ENCODE data around the gene PDE2A.

The PDE2A gene

GRCh38 chr11:72704028-72704782 is 30.0 kb upstream of the PDE2A start:
- no peak for DNase-seq

DNA sequence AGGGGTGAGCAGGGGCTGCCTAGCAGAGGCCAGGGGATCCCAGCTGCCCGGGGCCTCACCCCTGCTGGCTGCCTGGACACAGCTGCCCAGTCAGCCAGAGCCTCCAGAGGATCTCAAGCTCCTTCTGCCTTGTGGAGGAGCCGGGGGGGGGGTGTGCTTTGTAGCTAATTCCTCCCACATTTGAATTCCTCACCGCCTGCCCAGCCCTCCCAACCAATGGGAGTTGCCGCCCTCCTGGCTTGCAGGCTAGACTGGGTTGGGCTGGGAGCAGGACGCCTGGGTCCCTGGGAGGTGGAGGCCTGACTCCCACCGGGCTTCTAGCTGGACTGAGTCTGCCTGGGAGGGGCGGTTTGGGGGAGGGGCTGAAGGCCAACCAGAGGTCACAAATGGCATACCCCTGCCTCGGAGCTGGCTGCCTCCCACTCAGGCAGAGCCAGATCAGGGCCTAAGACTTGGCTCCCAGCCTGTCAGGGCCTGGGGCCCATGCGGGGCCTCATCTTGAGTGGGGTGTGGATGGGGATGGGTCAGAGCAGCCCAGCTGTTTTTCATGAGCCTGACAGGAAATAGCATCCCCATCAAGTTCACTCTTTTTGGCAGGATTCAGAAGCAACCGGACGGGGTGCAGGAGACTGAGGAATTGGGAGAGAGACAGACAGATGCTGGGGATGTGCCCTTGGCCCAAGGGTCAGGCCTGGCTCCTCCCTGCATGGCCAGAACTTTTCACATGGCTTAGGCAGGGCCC is 29.2 kb upstream of the PDE2A start:
- no peak for DNase-seq

GRCh38 chr11:72702577-72703241 is 28.5 kb upstream of the PDE2A start:
- no peak for DNase-seq

DNA sequence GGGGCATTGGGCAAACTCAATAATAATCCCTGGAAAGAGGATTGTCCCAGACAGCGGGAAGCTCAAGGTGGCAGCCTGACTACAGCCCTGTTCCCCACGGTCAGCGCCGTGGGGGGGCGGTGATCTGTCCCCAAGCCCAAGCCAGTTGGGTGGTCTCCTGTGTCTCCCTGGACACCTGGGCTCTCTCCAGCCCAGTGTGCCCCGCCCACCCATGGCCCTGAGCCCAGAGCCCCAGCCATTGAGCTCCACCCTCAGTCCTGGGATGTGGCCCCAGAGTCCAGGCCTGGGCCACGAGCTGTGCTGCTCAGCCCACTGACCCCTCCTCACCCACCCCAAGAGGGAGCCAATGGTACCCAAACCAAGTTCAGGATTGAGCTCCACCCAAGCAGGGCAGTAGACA is 27.9 kb upstream of the PDE2A start:
- DNase-seq = no peak

DNA sequence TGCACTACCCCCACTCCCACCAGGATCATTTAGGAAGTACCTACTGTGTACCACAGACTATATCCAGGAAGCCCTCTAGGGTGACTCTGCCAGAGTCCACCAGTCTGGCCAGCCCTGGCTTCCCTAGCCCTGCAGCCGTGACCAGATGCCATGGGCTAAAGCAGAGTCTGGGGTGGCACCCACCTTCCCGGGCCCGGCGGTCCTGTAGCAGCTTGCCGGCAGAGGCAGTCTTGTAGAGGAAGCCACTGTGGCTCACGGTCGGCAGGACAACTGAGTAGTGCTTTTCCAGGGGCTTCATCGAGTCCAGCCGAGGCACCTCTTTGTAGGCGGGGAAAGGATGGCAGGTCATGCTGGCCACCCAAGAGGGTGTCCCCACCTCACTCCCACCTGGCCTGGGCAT is 27.2 kb upstream of the PDE2A start:
- DNase-seq = no peak

DNA sequence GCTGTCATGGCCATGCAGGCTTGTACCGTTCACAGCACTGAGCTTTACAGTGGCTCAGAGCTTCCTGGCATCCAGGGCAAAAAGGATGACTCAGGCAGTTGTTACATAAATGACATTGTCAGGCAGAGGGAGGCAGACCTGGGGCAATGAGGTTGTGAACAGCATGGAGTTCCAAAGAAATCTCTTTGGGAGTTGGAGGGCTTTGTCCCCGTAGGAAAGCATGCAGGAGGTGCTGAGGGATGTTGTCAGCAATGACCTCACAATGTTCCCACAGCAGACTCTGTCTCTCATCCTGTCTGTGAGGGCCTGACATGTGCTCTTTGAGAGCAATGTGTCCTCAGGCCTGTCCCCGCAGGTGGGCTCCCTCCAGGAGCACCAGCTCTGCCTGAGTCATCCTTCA is 25.9 kb upstream of the PDE2A start:
- DNase-seq = no peak

DNA sequence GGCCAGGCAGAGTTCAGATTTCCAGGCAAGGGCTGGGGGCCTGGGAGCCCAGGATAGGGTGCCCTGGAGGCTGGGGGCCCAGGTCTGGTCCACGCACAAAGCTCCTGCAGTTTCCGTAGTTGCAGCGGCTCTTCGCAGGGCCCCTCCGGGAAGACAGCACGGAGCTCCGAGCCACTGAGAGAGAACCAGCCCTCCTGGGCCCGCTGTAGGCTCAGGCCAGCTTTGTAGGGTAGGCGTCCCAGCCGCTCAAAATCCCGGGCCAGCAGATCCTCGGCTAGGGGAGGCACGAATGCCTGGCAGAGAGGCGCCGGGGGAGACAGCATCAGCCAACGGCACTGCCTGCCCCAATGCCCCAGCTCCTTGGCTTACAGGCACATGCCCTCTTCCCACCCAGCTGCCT is 23.6 kb upstream of the PDE2A start:
- no peak for DNase-seq

DNA sequence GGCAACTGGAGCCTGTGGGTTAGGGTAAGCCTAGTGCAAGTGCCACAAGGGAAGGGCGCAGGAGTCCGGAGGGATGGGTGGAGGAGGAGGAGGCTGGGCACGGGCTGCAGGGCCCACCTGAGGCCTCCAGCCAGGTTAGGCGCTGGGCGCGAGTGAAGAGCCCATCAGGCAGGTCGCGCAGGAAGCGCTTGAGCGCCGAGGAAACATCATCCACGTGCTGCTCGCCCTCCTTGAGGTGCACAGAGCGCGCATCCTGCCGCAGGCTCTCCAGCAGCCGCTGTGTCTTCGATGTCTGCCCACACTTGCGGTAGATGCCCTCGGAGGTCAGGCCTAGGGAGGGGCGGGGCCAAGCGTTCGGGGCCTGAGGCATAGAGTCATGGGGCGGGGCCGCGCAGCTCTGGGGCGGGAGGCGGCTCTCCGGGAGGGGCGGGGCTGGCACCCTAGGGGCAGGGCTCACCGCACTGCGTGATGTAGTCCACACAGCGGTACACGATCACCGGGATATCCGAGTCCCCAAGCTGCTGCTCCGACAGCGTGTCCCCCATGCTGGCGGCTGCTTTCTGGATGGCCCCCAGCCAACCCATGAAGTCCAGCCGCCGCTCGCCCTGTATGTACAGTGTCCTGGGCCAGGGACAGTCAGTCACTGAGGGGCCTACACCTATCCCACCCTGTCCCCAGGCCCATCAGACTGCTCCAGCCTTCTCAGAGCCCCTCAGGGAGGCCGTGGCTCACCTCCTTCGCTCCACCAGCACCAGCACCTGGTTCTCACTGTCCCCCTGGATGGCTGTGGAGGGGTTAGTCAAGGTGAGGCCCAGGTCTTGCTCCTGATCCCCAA is 22.9 kb upstream of the PDE2A start:
- DNase-seq = no peak

- no peak for DNase-seq
Observed at GRCh38 chr11:72695354-72695753, 21.1 kb upstream of the PDE2A start.

GRCh38 chr11:72693271-72693968 is 19.2 kb upstream of the PDE2A start:
- no peak for DNase-seq

- DNase-seq = no peak
Observed at GRCh38 chr11:72692498-72693237, 18.4 kb upstream of the PDE2A start.

DNA sequence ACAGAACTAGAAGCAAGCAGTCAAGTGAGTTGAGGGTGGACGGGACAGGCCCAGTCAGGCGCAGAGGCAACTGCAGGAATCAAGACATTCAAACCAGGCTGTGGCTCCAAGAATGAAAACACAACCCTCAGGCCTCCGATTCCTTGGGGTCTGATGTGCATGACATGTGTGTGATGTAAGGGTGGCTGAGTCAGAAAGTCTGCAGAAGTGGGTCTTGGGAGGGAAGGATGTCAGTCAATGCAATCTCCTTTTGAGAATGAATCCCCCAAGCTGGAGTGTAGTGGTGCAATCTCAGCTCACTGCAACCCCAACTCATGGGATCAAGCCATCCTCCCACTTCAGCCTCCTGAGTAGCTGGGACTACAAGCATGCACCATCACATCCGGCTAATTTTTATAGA is 15.9 kb upstream of the PDE2A start:
- DNase-seq = no peak

DNA sequence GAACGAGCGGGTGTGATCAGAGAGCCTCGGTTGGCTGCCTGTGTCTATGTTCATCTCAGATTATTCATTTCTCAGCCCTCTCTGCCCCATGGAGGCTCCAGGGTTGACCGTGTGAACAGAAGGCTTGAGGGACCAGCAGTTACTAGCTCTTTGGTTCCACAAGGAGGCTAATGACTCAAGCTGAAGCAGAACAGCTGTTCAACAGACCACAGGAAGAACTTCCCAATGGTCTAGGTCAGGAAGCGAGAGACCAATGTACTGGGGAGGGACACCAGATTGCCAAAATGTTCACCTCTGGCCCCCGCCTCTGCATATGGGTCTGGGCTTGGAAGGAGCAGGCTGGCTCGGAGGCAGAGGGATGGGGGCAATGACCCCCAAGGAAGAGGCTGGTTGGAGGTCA is 14.7 kb upstream of the PDE2A start:
- DNase-seq = no peak

- no peak for DNase-seq
Observed at GRCh38 chr11:72688486-72688885, 14.3 kb upstream of the PDE2A start.

DNA sequence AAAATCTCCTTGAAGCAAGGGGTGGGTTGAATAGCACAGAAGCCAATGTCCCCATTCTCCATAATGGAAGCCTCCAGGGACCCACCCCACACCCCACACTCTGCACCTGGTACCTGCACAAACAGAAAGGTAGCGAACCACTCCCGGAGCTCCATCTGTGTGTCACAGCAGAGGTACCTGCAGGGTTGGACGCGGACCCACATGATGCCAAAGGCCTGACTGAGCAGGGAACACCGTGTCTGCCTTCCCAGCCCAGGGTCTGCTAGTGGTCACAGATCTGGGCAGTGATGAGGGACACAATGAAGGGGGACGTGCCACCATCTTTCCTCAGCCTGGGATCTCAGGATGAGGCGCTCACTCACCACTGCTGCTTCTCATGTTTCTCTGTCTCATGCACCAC is 13.1 kb upstream of the PDE2A start:
- no peak for DNase-seq

DNA sequence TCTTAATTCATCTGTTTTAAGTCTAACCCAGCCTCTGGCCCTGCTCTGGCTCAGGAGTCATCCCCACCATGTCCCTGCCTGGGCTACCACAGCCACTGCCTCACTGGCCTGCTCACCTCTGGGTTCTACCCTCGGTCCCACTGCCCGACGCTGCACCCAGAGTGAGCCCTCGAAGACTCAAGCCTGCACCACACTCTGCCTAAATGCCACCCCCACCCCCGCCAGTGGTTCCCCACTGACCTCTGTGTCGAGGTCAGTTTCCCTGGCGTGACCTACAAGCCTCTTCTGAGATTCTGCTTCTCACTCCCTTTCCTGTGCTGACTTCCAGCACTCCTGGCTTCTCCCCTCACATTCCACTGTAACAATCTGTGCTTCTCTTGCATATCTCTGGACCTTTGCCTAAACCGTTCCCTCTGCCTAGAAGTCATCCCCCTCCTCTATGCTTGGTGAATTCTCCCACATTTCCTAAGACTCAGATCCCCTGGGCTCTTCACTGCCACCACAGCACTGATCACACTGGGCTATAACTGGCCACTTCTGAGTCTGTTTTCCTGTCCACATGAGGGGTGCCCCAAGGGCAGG is 12.5 kb upstream of the PDE2A start:
- no peak for DNase-seq

GRCh38 chr11:72685560-72686480 is 11.6 kb upstream of the PDE2A start:
- DNase-seq = peak; percentile 61

DNA sequence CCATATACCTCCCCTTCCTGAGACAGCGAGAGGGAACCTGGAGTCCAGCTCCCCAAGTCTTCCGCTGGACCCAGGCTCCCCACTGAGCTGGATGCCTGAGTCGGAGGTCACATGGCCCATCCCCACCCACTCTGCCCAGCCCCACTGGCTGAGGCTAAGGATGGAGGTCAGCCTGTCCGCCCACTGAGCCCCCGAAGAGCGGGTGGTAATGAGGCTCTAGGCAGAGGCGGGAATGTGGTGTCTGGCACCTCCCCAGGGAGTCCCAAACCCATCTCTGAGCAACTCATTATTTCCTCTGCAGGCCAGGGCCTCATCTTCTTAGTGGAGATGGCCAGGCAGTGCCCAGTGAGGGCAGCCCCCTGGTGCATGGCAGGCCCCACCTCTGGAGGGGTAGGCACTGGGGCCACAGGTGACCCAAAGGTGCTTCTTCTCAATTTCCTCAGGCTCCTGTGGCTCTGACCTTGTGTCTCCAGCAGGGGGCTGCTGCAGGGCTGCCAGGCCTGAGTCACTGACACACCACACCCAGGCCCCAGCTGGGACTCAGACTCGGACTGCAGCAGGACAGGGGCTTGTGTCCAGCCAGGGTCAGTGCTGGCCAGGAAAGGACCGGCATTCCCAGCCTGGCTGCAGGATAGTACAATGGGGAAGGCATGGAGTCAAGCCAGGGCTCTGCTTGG is 10.2 kb upstream of the PDE2A start:
- DNase-seq = peak; percentile 57

GRCh38 chr11:72683782-72684200 is 9.6 kb upstream of the PDE2A start:
- DNase-seq = peak; percentile 68

DNA sequence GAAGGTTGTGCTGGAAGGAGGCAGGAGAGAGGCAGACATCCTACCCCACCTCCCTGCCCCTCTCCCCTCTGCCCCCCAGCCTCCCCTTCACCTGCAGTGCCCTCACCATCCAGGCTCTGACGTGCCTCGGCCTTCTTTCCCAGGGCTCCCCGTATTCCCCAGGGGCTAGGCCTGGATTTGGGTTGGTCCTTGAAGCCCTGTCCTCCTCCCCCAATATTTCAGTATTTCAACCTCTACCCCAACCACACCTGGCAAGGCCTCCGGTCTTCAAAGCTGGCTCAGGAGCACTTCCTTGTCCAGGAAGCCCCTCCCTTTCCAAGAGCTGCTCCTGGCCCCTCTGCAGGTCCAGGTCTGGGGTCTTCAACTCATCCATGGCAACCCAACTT is 8.6 kb upstream of the PDE2A start:
- DNase-seq = no peak
